K562 (cell line): ENCODE data around the gene LAMA5.

Experiments
- EZH2 ChIP-seq: IDR thresholded peaks from 2 replicates; pipeline ENCODE4 v1.6.1; 2012; ENCODE audit warnings: low read depth, mild to moderate bottlenecking, inconsistent platforms, low read length, borderline replicate concordance
- HDAC2 ChIP-seq: fragments of 450-650 bp; IDR thresholded peaks from 2 replicates; pipeline ENCODE4 v1.6.1; 2016; ENCODE audit warnings: mild to moderate bottlenecking
- MTA3 ChIP-seq: fragments of 450-650 bp; formaldehyde crosslinking; IDR thresholded peaks from 2 replicates; pipeline ENCODE4 v1.6.1; 2017; ENCODE audit warnings: mild to moderate bottlenecking, borderline replicate concordance
- TAF9B ChIP-seq: fragments of 450-650 bp; IDR thresholded peaks from 2 replicates; pipeline ENCODE4 v1.6.1; 2018; ENCODE audit warnings: mild to moderate bottlenecking; ENCODE audit not compliant: partially characterized antibody
- TF ChIP-seq, protein P1 (sequence below): sonication (generic); formaldehyde crosslinking; IDR thresholded peaks from 2 replicates; pipeline ENCODE4 v1.8.1; 2023; ENCODE audit warnings: mild to moderate bottlenecking, missing genetic modification reagents

DNA sequence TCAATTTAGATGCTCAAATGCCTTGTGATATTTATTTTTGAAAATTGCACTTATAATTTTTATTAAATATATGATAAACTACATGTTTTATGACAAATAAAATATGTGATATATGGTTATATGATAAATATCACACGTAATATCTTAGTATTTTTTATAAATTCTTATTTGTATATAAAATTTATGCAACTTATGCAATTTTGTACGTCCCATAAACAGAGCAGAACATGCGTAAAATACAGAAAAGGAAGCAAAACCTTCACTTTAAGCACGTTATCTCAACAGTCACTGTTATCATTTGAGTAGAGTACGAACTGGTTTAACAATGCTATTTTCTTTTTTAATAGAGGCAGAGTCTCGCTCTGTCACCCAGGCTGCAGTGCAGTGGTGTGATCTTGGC, 80.0 kb downstream of the LAMA5 start:
- no peak for TF ChIP-seq MTA3
- TF ChIP-seq, protein P1, sequence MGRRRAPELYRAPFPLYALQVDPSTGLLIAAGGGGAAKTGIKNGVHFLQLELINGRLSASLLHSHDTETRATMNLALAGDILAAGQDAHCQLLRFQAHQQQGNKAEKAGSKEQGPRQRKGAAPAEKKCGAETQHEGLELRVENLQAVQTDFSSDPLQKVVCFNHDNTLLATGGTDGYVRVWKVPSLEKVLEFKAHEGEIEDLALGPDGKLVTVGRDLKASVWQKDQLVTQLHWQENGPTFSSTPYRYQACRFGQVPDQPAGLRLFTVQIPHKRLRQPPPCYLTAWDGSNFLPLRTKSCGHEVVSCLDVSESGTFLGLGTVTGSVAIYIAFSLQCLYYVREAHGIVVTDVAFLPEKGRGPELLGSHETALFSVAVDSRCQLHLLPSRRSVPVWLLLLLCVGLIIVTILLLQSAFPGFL (CRISPR knock-in tag) = no peak
- TF ChIP-seq TAF9B = no peak
- no peak for TF ChIP-seq EZH2
- no peak for TF ChIP-seq HDAC2
